Coronary artery (tissue), 2 donors: ENCODE data around the gene RPL39L.
"Not testable (repeated sequence)": the region's sequence is repeated elsewhere in the genome, so short reads cannot be mapped to it uniquely, and the experiment has no call there.

ENCODE experiments used
- DNase-seq: peaks from one replicate; pipeline ENCODE4 v3.0.0-alpha.2; 2017; ENCODE audit warnings: low spot score
- H3K27ac ChIP-seq, 2 donors: fragments of 200-600 bp; sonication (generic); one replicate each; pipeline ENCODE4 v1.5.1; 2016 to 2019
- H3K4me3 ChIP-seq: fragments of 200-600 bp; sonication (generic); 2 replicates; pipeline ENCODE4 v1.5.1; 2016; ENCODE audit warnings: mild to moderate bottlenecking, moderate library complexity
- TF ChIP-seq, protein P1 (sequence below): fragments of 200-600 bp; sonication (generic); IDR thresholded peaks from one replicate; pipeline ENCODE4 v1.5.1; 2019; ENCODE audit warnings: antibody characterized with exemption

RPL39L gene

DNA sequence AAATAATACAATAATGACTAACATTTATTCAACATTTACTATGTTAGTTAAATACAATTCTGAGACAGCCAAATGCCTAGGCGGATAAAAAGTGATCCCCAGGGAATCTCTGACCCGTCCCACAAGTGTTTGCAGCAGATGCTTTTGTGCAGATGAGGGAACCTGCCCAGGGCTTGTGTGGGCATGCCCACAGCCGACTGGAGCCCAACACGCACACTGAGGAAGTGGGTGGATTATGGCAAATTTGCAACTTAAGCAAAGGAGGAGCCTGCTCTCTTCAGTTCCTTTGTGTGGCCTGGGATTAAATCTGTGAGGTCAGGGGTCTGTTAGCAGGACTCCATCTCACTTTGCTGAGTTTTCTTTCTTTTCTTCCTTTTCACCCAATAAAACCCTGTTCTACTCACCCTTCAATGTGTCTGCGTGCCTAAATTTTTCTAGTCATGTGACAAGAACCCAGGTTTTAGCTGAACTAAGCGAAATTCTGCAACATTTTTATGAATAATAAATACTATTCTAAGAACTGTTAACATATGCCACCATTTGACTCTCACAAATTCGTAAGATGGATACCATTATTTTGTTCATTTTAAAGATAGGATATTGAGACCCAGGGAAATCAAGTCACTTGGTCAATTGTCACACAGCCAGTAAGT lies 44.0 kb upstream of the RPL39L start:
- TF ChIP-seq, protein P1, sequence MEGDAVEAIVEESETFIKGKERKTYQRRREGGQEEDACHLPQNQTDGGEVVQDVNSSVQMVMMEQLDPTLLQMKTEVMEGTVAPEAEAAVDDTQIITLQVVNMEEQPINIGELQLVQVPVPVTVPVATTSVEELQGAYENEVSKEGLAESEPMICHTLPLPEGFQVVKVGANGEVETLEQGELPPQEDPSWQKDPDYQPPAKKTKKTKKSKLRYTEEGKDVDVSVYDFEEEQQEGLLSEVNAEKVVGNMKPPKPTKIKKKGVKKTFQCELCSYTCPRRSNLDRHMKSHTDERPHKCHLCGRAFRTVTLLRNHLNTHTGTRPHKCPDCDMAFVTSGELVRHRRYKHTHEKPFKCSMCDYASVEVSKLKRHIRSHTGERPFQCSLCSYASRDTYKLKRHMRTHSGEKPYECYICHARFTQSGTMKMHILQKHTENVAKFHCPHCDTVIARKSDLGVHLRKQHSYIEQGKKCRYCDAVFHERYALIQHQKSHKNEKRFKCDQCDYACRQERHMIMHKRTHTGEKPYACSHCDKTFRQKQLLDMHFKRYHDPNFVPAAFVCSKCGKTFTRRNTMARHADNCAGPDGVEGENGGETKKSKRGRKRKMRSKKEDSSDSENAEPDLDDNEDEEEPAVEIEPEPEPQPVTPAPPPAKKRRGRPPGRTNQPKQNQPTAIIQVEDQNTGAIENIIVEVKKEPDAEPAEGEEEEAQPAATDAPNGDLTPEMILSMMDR: no peak
- H3K27ac ChIP-seq: peak overlapping the region in 1 of 2 donors; percentile 1
- DNase-seq: no peak
- H3K4me3 ChIP-seq: no peak overlapping the region

DNA sequence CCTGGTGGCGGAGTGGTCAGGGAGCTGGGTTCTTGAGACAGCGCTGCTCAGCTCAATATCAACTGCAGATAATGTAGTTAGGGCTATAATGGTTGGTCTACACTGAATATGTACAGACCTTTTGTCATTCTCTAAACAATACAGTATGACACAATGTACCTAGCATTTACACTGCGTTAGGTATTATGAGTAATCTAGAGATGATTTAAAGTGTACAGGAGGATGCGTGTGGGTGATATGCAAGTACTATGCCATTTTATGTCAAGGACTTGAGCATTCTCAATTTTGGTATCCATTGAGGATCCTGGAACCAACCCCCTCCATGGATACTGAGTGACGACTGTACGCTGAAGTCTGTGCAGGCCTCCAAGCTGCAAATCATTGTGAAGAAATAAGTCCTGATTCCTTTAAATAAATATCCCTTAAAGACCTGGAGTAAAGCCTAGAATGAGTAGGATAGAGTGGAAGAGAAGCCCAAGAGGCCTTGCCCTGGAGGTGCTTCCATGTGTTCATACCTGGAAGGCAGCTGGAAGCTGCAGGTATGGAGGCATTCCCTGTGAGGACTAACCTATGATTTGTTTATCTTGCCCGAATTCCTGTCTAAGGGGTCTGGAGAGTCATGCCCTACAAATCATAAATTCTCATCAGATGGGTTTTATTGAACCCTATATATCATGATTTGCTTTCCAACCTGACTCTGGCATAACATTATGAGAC lies 42.3 kb upstream of the RPL39L start:
- DNase-seq: no peak
- TF ChIP-seq, protein P1: no peak
- Histone ChIP-seq H3K4me3 (no peak overlapping the region), H3K27ac (no peak overlapping the region)

DNA sequence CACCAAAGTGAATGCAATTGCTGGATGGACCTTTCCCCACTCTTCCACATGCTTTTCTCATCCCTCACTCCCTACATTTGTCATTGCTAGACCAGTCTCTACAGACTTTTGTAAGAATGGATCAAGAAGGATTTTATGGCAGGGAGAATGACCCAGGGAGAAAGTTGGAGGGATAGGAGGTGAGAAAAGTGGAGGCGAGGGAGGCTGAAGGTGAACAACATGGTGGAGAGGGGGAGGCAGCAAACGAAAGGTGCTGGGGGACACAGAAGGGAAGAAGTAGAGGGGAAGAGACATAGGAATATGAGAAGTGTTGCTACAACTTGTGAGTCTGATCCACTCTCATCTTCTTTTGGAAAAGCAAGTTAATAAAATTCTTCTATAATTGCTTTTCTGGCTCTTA lies 33.6 kb upstream of the RPL39L start:
- H3K27ac ChIP-seq: peak overlapping the region in 1 of 2 donors; percentile 69
- DNase-seq: no peak
- TF ChIP-seq, protein P1: no peak
- H3K4me3 ChIP-seq: no peak overlapping the region

DNA sequence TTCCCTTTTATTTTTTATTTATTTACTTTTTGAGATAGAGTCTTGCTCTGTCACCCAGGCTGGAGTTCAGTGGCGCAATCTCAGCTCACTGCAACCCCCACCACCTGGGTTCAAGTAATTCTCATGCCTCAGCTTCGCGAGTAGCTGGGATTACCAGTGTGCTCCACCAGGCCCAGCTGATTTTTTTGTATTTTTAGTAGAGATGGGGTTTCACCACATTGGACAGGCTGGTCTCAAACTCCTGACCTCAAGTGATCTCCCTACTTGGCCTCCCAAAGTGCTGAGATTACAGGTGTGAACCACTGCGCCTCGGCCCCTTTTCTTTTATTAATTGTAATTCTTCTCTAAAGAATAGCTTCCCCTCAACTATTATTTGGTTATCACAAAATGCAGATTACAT lies 31.6 kb upstream of the RPL39L start:
- not testable (repeated sequence) for H3K4me3 ChIP-seq, DNase-seq, H3K27ac ChIP-seq

DNA sequence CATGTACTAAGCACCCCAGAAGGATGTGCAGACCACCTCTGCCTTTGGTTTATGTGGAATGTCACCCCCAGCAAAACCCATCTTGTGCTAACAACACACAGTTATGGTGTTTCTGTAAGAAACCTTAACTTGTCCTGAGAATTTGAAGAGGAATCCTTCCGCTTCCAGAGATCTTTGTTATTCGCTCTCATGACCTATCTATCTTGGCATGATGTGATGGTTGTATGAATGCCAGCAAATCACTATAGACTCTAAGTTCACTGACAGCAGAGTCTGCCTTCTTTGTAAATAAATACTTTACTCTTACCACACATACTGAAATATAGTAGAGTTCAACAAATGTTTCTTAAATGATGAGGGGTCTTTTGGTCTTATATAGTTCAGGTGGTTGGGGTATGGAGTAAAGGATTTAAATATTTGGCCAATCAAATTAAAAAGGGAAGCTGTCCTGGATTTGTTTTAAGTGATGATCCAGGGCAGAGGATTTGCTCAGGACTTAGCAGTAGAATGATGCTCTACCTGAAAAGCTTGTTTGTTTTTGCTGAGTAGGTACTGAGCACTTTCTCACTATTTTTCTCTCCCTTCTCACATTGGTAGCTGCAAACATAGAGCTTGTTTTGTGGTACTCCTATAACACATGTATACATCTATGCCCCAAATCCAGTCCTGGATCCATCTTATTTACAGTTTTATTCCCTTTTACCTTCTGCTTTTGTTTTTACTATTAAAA lies 30.1 kb upstream of the RPL39L start:
- Histone ChIP-seq H3K4me3 (no peak overlapping the region), H3K27ac (peak overlapping the region in 1 of 2 donors; percentile 3)
- DNase-seq: no peak
- TF ChIP-seq, protein P1: no peak

DNA sequence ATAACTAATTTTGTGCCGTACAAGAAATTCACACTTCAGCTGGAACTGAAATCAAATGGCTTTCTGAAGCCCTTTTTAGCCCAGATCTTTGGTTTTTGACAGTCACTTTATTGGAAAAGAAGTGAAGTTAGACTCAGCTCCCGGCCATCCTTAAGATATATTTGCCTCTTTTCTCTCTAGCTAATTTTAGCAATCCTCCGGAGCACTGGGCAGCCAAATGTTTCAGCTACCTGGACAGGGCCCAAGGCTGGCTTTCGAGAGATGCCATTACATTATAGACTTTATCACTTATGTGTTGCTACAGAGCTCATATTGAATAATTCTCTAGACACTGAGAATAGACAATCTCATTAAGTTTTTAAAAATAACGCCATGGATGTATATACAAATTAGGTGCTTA lies 28.5 kb upstream of the RPL39L start:
- peak overlapping the region in 1 of 2 donors; percentile 74 for H3K27ac ChIP-seq
- TF ChIP-seq, protein P1: no peak

DNA sequence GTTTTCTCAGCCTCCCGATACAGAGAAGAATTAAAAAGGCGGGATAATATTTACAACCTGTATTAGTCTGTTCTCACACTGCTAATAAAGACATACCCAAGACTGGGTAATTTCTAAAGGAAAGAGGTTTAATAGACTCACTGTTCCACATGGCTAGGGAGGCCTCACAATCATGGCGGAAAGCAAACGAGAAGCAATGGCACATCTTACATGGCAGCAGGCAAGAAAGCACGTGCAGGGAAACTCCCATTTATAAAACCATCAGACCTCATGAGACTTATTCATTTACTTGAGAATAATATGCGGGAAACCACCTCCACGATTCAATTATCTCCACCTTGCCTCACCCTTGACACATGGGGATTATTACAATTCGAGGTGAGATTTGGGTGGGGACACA lies 27.5 kb upstream of the RPL39L start:
- Histone ChIP-seq H3K4me3 (no peak overlapping the region), H3K27ac (no peak overlapping the region)
- TF ChIP-seq, protein P1: no peak
- DNase-seq: no peak

More for the DNA sequence above, 28.5 kb upstream of the RPL39L start:
- DNase-seq: no peak
- no peak overlapping the region for H3K4me3 ChIP-seq
